SK-N-SH treated with all-trans-retinoic acid at 6 μM for 48 hours (cell line): ENCODE data around the gene ROBO1.

Experiments used
- ARNTL ChIP-seq: fragments of 450-650 bp; formaldehyde crosslinking; IDR thresholded peaks from 2 replicates; pipeline ENCODE4 v1.5.0; 2020; ENCODE audit warnings: low read depth, mild to moderate bottlenecking, moderate library complexity, borderline replicate concordance
- ISL1 ChIP-seq: fragments of 250-450 bp; sonication (Bioruptor Pico); IDR thresholded peaks from 2 replicates; pipeline ENCODE4 v2.1.2; 2022; ENCODE audit warnings: mild to moderate bottlenecking, moderate library complexity
- PPARA ChIP-seq: fragments of 250-450 bp; sonication (Bioruptor Pico); IDR thresholded peaks from 2 replicates; pipeline ENCODE4 v1.5.0; 2020; ENCODE audit warnings: mild to moderate bottlenecking, borderline replicate concordance
- RARB ChIP-seq: fragments of 250-450 bp; sonication (Bioruptor Pico); IDR thresholded peaks from 2 replicates; pipeline ENCODE4 v1.8.0; 2021; ENCODE audit warnings: mild to moderate bottlenecking, moderate library complexity
- ZFP3 ChIP-seq: fragments of 250-450 bp; sonication (Bioruptor Pico); IDR thresholded peaks from 2 replicates; pipeline ENCODE4 v1.5.0; 2020; ENCODE audit warnings: mild to moderate bottlenecking, moderate library complexity
- ZNF565 ChIP-seq: fragments of 450-650 bp; formaldehyde crosslinking; conservative IDR thresholded peaks from 2 replicates; pipeline ENCODE4 v1.5.0; 2020; ENCODE audit warnings: low read depth, mild to moderate bottlenecking, moderate library complexity
- TF ChIP-seq, protein P1 (sequence below): fragments of 250-450 bp; sonication (Bioruptor Pico); IDR thresholded peaks from 2 replicates; pipeline ENCODE4 v1.8.0; 2020; ENCODE audit warnings: mild to moderate bottlenecking, moderate library complexity, borderline replicate concordance
- TF ChIP-seq, protein P2 (sequence below): fragments of 250-450 bp; sonication (Bioruptor Pico); IDR thresholded peaks from 2 replicates; pipeline ENCODE4 v1.5.1; 2021; ENCODE audit warnings: mild to moderate bottlenecking, moderate library complexity
- TF ChIP-seq, protein P3 (sequence below): fragments of 250-450 bp; sonication (Bioruptor Pico); IDR thresholded peaks from 2 replicates; pipeline ENCODE4 v1.8.0; 2021; ENCODE audit warnings: low read depth, mild to moderate bottlenecking, moderate library complexity, borderline replicate concordance

DNA sequence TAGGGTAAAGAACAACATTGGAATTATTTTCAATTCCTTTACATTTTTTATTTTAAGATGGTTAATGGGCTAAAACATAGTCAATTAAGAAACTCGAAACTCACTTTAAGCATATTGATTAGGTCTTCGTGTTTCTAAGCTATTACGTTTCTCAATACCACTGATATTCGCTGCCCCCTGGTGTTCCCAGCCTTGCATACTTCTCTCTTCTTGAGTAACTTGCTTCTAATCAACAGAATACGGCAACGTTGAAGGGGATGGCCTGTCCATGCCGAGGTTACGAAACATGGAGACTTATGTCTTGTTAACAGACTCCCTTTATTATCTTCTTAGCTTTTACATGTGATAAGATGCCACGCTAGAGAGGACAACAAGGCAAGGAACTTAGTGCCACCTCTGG, 43.6 kb downstream of the ROBO1 start:
- TF ChIP-seq ISL1 (CRISPR knock-in tag) (no peak), RARB (CRISPR knock-in tag) (no peak), ZFP3 (no peak), ZNF565 (CRISPR knock-in tag) (no peak), ARNTL (CRISPR knock-in tag) (no peak), PPARA (no peak)
- TF ChIP-seq, protein P1, sequence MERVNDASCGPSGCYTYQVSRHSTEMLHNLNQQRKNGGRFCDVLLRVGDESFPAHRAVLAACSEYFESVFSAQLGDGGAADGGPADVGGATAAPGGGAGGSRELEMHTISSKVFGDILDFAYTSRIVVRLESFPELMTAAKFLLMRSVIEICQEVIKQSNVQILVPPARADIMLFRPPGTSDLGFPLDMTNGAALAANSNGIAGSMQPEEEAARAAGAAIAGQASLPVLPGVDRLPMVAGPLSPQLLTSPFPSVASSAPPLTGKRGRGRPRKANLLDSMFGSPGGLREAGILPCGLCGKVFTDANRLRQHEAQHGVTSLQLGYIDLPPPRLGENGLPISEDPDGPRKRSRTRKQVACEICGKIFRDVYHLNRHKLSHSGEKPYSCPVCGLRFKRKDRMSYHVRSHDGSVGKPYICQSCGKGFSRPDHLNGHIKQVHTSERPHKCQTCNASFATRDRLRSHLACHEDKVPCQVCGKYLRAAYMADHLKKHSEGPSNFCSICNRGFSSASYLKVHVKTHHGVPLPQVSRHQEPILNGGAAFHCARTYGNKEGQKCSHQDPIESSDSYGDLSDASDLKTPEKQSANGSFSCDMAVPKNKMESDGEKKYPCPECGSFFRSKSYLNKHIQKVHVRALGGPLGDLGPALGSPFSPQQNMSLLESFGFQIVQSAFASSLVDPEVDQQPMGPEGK (CRISPR knock-in tag): no peak
- TF ChIP-seq, protein P2, sequence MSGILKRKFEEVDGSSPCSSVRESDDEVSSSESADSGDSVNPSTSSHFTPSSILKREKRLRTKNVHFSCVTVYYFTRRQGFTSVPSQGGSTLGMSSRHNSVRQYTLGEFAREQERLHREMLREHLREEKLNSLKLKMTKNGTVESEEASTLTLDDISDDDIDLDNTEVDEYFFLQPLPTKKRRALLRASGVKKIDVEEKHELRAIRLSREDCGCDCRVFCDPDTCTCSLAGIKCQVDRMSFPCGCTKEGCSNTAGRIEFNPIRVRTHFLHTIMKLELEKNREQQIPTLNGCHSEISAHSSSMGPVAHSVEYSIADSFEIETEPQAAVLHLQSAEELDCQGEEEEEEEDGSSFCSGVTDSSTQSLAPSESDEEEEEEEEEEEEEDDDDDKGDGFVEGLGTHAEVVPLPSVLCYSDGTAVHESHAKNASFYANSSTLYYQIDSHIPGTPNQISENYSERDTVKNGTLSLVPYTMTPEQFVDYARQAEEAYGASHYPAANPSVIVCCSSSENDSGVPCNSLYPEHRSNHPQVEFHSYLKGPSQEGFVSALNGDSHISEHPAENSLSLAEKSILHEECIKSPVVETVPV (CRISPR knock-in tag): no peak
- TF ChIP-seq, protein P3, sequence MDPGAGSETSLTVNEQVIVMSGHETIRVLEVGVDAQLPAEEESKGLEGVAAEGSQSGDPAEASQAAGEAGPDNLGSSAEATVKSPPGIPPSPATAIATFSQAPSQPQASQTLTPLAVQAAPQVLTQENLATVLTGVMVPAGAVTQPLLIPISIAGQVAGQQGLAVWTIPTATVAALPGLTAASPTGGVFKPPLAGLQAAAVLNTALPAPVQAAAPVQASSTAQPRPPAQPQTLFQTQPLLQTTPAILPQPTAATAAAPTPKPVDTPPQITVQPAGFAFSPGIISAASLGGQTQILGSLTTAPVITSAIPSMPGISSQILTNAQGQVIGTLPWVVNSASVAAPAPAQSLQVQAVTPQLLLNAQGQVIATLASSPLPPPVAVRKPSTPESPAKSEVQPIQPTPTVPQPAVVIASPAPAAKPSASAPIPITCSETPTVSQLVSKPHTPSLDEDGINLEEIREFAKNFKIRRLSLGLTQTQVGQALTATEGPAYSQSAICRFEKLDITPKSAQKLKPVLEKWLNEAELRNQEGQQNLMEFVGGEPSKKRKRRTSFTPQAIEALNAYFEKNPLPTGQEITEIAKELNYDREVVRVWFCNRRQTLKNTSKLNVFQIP: no peak
